H1 (cell line): ENCODE results near the gene H2AZ1. TPM values are rescaled to one million over a fixed set of nuclear protein-coding genes. Genes with fewer than 3 reads are reported as not detected.
A peak's percentile ranks its signal among the peaks of the same experiment; 100 is the strongest.

Experiments
- ASH2L ChIP-seq: fragments of 200-600, 300-600 bp; sonication (generic); IDR thresholded peaks from one replicate; pipeline ENCODE4 v1.7.1; 2017; ENCODE audit warnings: low read length
- CHD2 ChIP-seq: IDR thresholded peaks from 2 replicates; pipeline ENCODE4 v1.6.1; 2012; ENCODE audit warnings: low read length, improper control_type of control experiment
- CREB1 ChIP-seq: IDR thresholded peaks from 2 replicates; pipeline ENCODE4 v1.6.1; 2012; ENCODE audit warnings: inconsistent platforms
- E2F6 ChIP-seq: IDR thresholded peaks from 2 replicates; pipeline ENCODE4 v1.6.1; 2012; ENCODE audit warnings: inconsistent platforms
- EGR1 ChIP-seq: IDR thresholded peaks from 2 replicates; pipeline ENCODE4 v1.6.1; 2011; ENCODE audit warnings: low read depth, low read length, borderline replicate concordance
- GTF2F1 ChIP-seq: IDR thresholded peaks from 2 replicates; pipeline ENCODE4 v1.6.1; 2012; ENCODE audit warnings: low read depth, low read length, improper control_type of control experiment, borderline replicate concordance
- HDAC6 ChIP-seq: IDR thresholded peaks from one replicate; pipeline ENCODE4 v1.7.1; 2012; ENCODE audit warnings: low read depth, mild to moderate bottlenecking, inconsistent platforms, low read length, moderate library complexity
- JUN ChIP-seq: IDR thresholded peaks from 2 replicates; pipeline ENCODE4 v1.6.1; 2011; ENCODE audit warnings: low read depth, mild to moderate bottlenecking, improper control_type of control experiment, low read length
- MAFK ChIP-seq: IDR thresholded peaks from 2 replicates; pipeline ENCODE4 v1.6.1; 2012; ENCODE audit warnings: low read depth, mild to moderate bottlenecking, improper control_type of control experiment, low read length
- MAX ChIP-seq: IDR thresholded peaks from 2 replicates; pipeline ENCODE4 v1.6.1; 2012; ENCODE audit warnings: inconsistent platforms
- PHF8 ChIP-seq: fragments of 200-600 bp; sonication (generic); conservative IDR thresholded peaks from 2 replicates; pipeline ENCODE4 v1.7.1; 2012; ENCODE audit warnings: low read depth, mild to moderate bottlenecking, inconsistent platforms, low read length, moderate library complexity
- POLR2A ChIP-seq, 2 experiments: IDR thresholded peaks; 1 replicate in 1 of 2; 2 replicates in 1 of 2; pipeline ENCODE4 v1.6.1; 2011; ENCODE audit warnings: low read depth in 2 of 2, low read length in 2 of 2, mild to moderate bottlenecking in 2 of 2; ENCODE audit errors: control extremely low read depth in 1 of 2
- RBBP5 ChIP-seq: IDR thresholded peaks from 2 replicates; pipeline ENCODE4 v1.7.1; 2012; ENCODE audit warnings: low read depth, mild to moderate bottlenecking, inconsistent platforms, low read length, moderate library complexity, borderline replicate concordance
- SIX5 ChIP-seq: IDR thresholded peaks from 2 replicates; pipeline ENCODE4 v1.6.1; 2011; ENCODE audit warnings: mild to moderate bottlenecking, low read depth, low read length
- SP1 ChIP-seq: IDR thresholded peaks from 2 replicates; pipeline ENCODE4 v1.6.1; 2011; ENCODE audit warnings: low read depth, low read length
- SP2 ChIP-seq: IDR thresholded peaks from 2 replicates; pipeline ENCODE4 v1.6.1; 2012; ENCODE audit warnings: mild to moderate bottlenecking, low read length, inconsistent platforms
- SRF ChIP-seq: IDR thresholded peaks from 2 replicates; pipeline ENCODE4 v1.6.1; 2011; ENCODE audit warnings: mild to moderate bottlenecking, low read depth, low read length, moderate library complexity
- SUZ12 ChIP-seq: fragments of 200-600 bp; sonication (generic); IDR thresholded peaks from 2 replicates; pipeline ENCODE4 v1.6.1; 2012; ENCODE audit warnings: mild to moderate bottlenecking, inconsistent platforms, low read length, moderate library complexity, mixed read lengths
- TCF12 ChIP-seq: IDR thresholded peaks from 2 replicates; pipeline ENCODE4 v1.6.1; 2011; ENCODE audit warnings: low read depth, mild to moderate bottlenecking, low read length
- USF2 ChIP-seq: IDR thresholded peaks from 2 replicates; pipeline ENCODE4 v1.6.1; 2011; ENCODE audit warnings: low read length, improper control_type of control experiment
- polyA plus RNA-seq, 7 experiments: library from polyadenylated mRNA; depleted of rRNA in 3 of 7; stranded (reverse) in 5 of 7; unstranded in 2 of 7; fragments of >200 nt in 5 of 7; fragments of 200-250 nt in 2 of 7; gene quantifications; 1 replicate in 5 of 7; 2 replicates in 1 of 7; 4 replicates in 1 of 7; pipeline versions ENCODE4 v1.2.1 to v1.2.3, GENCODE V29; 2011 to 2013; ENCODE audit warnings: missing spikeins in 2 of 7, mixed read lengths in 2 of 7
- total RNA-seq: library from RNA; stranded (reverse); fragmentation: NEBNext Ultra II Directional; extraction: Animal tissue kit (Norgen Biotek cat#: 25700); gene quantifications from 2 replicates; pipeline ENCODE4 v1.2.1, GENCODE V29; 2021
- TF ChIP-seq, protein P1 (sequence below): IDR thresholded peaks from 2 replicates; pipeline ENCODE4 v1.6.1; 2012; ENCODE audit warnings: low read length, inconsistent platforms

H2AZ1 gene
- total and polyA plus RNA-seq, 2 of the 8 experiments (the other 6 are each of a cell fraction or from before 2014, with no cell fraction given): 831 to 898 TPM

GRCh38 chr4:99949034-99949998 is 759 bp downstream of the H2AZ1 start (continued):
- TF ChIP-seq POLR2A (IDR thresholded peaks at IDR 0.05; ENCODE audit: control extremely low read depth in 1 of 2, low read depth in 2 of 2, low read length in 2 of 2): peak; percentile 82 to 98
- no peak for TF ChIP-seq JUN
- peak; percentile 69 for TF ChIP-seq PHF8
- peak; percentile 91 for TF ChIP-seq ASH2L
- no peak; the same call in 1 of the 2 replicates for TF ChIP-seq E2F6
- TF ChIP-seq RBBP5: 0 out of 2 replicates have a peak, but pooled peaks have one; percentile 44
- TF ChIP-seq MAX: peak; percentile 65
- no peak; the same call in 1 of the 2 replicates for TF ChIP-seq CREB1
- no peak for TF ChIP-seq SUZ12
- TF ChIP-seq SRF: no peak
- TF ChIP-seq SP2: no peak
- no peak for TF ChIP-seq GTF2F1
- TF ChIP-seq SP1: no peak
- TF ChIP-seq TCF12: no peak
- 0 out of 2 replicates have a peak, but pooled peaks have one; percentile 2 for TF ChIP-seq MAFK
- TF ChIP-seq HDAC6: no peak
- TF ChIP-seq CHD2: peak; percentile 63
- TF ChIP-seq, protein P1, sequence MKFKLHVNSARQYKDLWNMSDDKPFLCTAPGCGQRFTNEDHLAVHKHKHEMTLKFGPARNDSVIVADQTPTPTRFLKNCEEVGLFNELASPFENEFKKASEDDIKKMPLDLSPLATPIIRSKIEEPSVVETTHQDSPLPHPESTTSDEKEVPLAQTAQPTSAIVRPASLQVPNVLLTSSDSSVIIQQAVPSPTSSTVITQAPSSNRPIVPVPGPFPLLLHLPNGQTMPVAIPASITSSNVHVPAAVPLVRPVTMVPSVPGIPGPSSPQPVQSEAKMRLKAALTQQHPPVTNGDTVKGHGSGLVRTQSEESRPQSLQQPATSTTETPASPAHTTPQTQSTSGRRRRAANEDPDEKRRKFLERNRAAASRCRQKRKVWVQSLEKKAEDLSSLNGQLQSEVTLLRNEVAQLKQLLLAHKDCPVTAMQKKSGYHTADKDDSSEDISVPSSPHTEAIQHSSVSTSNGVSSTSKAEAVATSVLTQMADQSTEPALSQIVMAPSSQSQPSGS: peak; percentile 92
- no peak for TF ChIP-seq SIX5
- TF ChIP-seq EGR1: no peak
- peak; percentile 28; the same call in 1 of the 2 replicates for TF ChIP-seq USF2
